Gastrocnemius medialis (tissue), 4 donors: ENCODE data around the gene LEP.

Experiments
- CTCF ChIP-seq, 5 experiments: fragments of 450-650 bp in 3 of 5; fragments of 200-600 bp in 2 of 5; sonication (generic) in 2 of 5; IDR thresholded peaks in 4 of 5; conservative IDR thresholded peaks in 1 of 5; 1 replicate in 4 of 5; 2 replicates in 1 of 5; pipeline ENCODE4 v1.5.1; 2016 to 2019; ENCODE audit warnings: antibody characterized with exemption in 5 of 5, mild to moderate bottlenecking in 3 of 5, moderate library complexity in 3 of 5
- POLR2A ChIP-seq, 2 donors: fragments of 450-650 bp; IDR thresholded peaks; one replicate each; pipeline ENCODE4 v1.6.1; 2017; ENCODE audit warnings: antibody characterized with exemption in 2 of 2, mild to moderate bottlenecking in 2 of 2, moderate library complexity in 2 of 2

- TF ChIP-seq POLR2A (IDR thresholded peaks at IDR 0.05) (no peak), CTCF (IDR thresholded peaks at IDR 0.05 in 4 of 5, conservative IDR thresholded peaks at IDR 0.05 in 1 of 5) (no peak)
These were observed 3.8 kb downstream of the LEP start for GRCh38 chr7:128244861-128245260.
